ENCODE results near the gene RNF38. TPM values are rescaled to one million over a fixed set of nuclear protein-coding genes. Genes with fewer than 3 reads are reported as not detected.

Gene RNF38
- polyA plus RNA-seq, 4 donors: 6.0 to 22.6 (median 8.1) TPM

DNA sequence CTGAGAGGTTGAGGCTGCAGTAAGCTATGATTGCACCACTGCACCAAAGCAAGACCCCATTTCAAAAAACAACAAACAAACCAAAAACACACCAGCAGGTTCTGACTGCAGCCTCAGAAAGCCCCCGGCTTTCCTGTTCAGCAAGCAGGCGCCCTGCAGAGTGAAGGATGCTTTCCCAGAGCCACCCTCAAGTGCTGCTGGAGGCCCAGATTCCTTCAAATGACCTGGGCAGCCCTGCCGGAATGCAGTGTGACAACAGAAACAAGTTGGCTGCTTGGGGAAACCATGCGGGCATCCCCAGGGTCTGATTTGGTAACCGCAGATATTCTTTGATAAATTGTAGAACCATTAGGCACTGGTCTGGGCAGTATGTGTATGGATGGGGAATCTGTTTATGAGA, 106.2 kb downstream of the RNF38 start:
- no peaks in the 10 kb centered on the region for H3K27me3 ChIP-seq (ENCODE audit: control insufficient read depth in 3 of 3, insufficient read depth in 3 of 3, low read length in 3 of 3)
- FAIRE-seq: no peak
- H3K27ac ChIP-seq (ENCODE audit: low read depth in 1 of 3, low read length in 2 of 3): no peak overlapping the region
- WGBS, 3 donors: 89 to 92% (median 89%) methylated on average over 5 of the region's 5 CpGs
- H3K36me3 ChIP-seq (ENCODE audit: control insufficient read depth in 3 of 3, insufficient read depth in 2 of 3, low read depth in 1 of 3, low read length in 3 of 3): no peaks in the 10 kb centered on the region
- DNase-seq: no peak
- H3K4me1 ChIP-seq (ENCODE audit: control insufficient read depth in 3 of 3, insufficient read depth in 2 of 3, low read depth in 1 of 3, low read length in 2 of 3): peaks cover 0 to 3% (median 0%) of the 10 kb centered on the region in 3 donors
- H3K4me3 ChIP-seq (ENCODE audit: low read depth in 1 of 3, low read length in 3 of 3): no peak overlapping the region
- H3K9me3 ChIP-seq (ENCODE audit: control insufficient read depth in 2 of 2, insufficient read depth in 1 of 2, low read depth in 1 of 2, low read length in 1 of 2): no peaks in the 10 kb centered on the region

DNA sequence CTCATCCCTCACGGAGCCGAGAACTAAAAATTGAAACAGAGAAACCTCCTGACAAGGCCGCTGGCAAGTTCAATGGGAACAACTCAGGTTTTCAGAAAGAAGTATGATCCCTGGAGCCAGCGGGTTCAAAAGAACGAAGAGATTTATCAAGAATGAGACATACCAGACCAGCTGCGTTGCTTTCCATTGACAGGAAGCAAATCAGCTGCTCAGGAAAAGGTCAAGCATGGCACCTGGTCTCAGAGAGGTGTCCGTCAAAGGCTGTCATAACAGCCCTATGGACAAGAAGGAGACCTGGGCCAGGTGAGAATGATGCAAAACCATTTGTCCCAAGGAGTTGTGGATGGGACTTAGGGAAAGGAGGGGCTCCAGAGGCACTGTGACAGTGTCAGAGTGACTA, 106.9 kb downstream of the RNF38 start:
- Histone ChIP-seq H3K4me1 (ENCODE audit: control insufficient read depth in 3 of 3, insufficient read depth in 2 of 3, low read depth in 1 of 3, low read length in 2 of 3) (peaks cover 0 to 3% (median 0%) of the 10 kb centered on the region in 3 donors), H3K9me3 (ENCODE audit: control insufficient read depth in 2 of 2, insufficient read depth in 1 of 2, low read depth in 1 of 2, low read length in 1 of 2) (no peaks in the 10 kb centered on the region), H3K27ac (ENCODE audit: low read depth in 1 of 3, low read length in 2 of 3) (no peak overlapping the region), H3K36me3 (ENCODE audit: control insufficient read depth in 3 of 3, insufficient read depth in 2 of 3, low read depth in 1 of 3, low read length in 3 of 3) (no peaks in the 10 kb centered on the region), H3K27me3 (ENCODE audit: control insufficient read depth in 3 of 3, insufficient read depth in 3 of 3, low read length in 3 of 3) (no peaks in the 10 kb centered on the region), H3K4me3 (ENCODE audit: low read depth in 1 of 3, low read length in 3 of 3) (no peak overlapping the region)
- DNase-seq: no peak
- FAIRE-seq: no peak
- WGBS, 3 donors: 91 to 97% (median 96%) methylated on average over 7 of the region's 7 CpGs

DNA sequence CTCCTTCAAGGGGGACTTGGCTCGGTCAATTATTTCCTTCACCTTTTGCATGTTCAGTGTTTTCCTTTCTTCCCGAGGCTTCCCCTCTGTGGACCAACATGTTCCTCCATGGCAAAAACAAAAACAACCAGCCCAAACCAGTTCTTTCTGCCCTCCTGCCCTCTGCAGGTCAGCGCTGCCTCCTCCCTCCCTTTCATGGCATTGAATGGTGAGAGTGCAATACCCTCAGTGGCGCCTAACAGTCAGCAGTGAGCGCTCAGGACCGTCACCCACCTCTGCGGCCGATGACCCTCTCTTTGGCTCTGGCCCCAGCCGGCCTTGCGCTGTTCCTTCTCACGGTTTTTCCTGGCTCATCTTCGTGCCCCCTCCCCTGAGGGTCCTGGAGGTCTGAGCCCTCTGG, 107.4 kb downstream of the RNF38 start:
- WGBS, 3 donors: 86 to 92% (median 88%) methylated on average over 12 of the region's 12 CpGs
- no peak for FAIRE-seq

DNA sequence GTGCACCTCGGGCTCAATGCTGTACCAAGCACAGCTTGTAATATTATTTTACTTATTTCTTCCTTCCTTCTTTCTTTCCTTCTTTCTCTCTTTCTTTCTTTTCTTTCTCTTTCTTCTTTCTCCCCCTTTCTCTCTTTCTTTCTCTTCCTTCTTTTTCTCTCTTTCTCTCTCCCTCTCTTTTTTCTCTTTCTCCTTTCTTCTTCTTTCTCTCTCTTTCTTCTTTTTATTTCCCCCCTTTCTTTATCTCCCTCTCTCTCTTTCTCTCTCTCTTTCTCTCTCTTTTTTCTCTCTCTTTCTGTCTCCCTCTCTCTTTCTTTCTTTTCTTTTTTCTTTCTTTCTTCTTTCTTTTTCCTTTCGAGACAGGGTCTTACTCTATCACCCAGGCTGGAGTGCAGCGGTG, 109.1 kb downstream of the RNF38 start:
- Histone ChIP-seq H3K4me1 (ENCODE audit: control insufficient read depth in 3 of 3, insufficient read depth in 2 of 3, low read depth in 1 of 3, low read length in 2 of 3) (no peaks in the 10 kb centered on the region), H3K4me3 (ENCODE audit: low read depth in 1 of 3, low read length in 3 of 3) (no peak overlapping the region), H3K36me3 (ENCODE audit: control insufficient read depth in 3 of 3, insufficient read depth in 2 of 3, low read depth in 1 of 3, low read length in 3 of 3) (no peaks in the 10 kb centered on the region), H3K27ac (ENCODE audit: low read depth in 1 of 3, low read length in 2 of 3) (no peak overlapping the region), H3K27me3 (ENCODE audit: control insufficient read depth in 3 of 3, insufficient read depth in 3 of 3, low read length in 3 of 3) (no peaks in the 10 kb centered on the region), H3K9me3 (ENCODE audit: control insufficient read depth in 2 of 2, insufficient read depth in 1 of 2, low read depth in 1 of 2, low read length in 1 of 2) (no peaks in the 10 kb centered on the region)
- FAIRE-seq: no peak
- WGBS, 3 donors: 90 to 96% (median 91%) methylated on average over 3 of the region's 3 CpGs
- no peak for DNase-seq

More for the DNA sequence above, 107.4 kb downstream of the RNF38 start:
- Histone ChIP-seq H3K4me3 (ENCODE audit: low read depth in 1 of 3, low read length in 3 of 3) (no peak overlapping the region), H3K27ac (ENCODE audit: low read depth in 1 of 3, low read length in 2 of 3) (no peak overlapping the region), H3K36me3 (ENCODE audit: control insufficient read depth in 3 of 3, insufficient read depth in 2 of 3, low read depth in 1 of 3, low read length in 3 of 3) (no peaks in the 10 kb centered on the region), H3K9me3 (ENCODE audit: control insufficient read depth in 2 of 2, insufficient read depth in 1 of 2, low read depth in 1 of 2, low read length in 1 of 2) (no peaks in the 10 kb centered on the region), H3K27me3 (ENCODE audit: control insufficient read depth in 3 of 3, insufficient read depth in 3 of 3, low read length in 3 of 3) (no peaks in the 10 kb centered on the region), H3K4me1 (ENCODE audit: control insufficient read depth in 3 of 3, insufficient read depth in 2 of 3, low read depth in 1 of 3, low read length in 2 of 3) (peaks cover 0 to 3% (median 0%) of the 10 kb centered on the region in 3 donors)
- DNase-seq: no peak

DNA sequence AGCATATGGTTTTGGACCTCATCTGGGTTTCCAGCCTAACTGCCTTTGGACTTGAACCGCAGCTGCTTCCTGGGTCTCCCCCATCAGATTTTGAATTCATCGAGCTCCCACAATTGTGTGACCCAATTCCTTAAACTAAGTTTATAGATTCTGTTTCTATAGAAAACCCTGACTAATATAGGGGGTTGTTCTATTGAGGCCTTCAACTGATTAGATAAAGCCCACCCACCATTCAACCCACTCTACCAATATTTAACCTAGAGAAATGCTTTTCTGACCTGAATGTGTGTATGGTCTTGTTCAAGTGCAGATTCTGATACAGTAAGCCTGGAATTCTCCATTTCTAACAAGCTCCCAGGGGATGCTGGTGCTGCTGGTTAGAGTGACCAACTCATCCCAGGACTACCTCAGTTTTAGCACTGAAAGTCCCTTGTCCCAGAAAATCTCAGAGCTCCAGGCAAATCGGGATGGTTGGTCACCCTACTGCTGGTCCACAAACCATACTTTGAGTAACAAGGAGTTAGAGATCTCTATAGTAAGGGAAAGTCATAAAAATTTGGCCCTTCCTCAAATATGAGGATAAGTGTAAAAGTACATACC, 110.1 kb downstream of the RNF38 start:
- Histone ChIP-seq H3K36me3 (ENCODE audit: control insufficient read depth in 3 of 3, insufficient read depth in 2 of 3, low read depth in 1 of 3, low read length in 3 of 3) (no peaks in the 10 kb centered on the region), H3K27me3 (ENCODE audit: control insufficient read depth in 3 of 3, insufficient read depth in 3 of 3, low read length in 3 of 3) (no peaks in the 10 kb centered on the region), H3K4me3 (ENCODE audit: low read depth in 1 of 3, low read length in 3 of 3) (no peak overlapping the region), H3K27ac (ENCODE audit: low read depth in 1 of 3, low read length in 2 of 3) (no peak overlapping the region), H3K4me1 (ENCODE audit: control insufficient read depth in 3 of 3, insufficient read depth in 2 of 3, low read depth in 1 of 3, low read length in 2 of 3) (no peaks in the 10 kb centered on the region), H3K9me3 (ENCODE audit: control insufficient read depth in 2 of 2, insufficient read depth in 1 of 2, low read depth in 1 of 2, low read length in 1 of 2) (no peaks in the 10 kb centered on the region)
- no peak for DNase-seq
- FAIRE-seq: no peak
- WGBS, 3 donors: 71 to 89% (median 86%) methylated on average over 3 of the region's 3 CpGs

DNA sequence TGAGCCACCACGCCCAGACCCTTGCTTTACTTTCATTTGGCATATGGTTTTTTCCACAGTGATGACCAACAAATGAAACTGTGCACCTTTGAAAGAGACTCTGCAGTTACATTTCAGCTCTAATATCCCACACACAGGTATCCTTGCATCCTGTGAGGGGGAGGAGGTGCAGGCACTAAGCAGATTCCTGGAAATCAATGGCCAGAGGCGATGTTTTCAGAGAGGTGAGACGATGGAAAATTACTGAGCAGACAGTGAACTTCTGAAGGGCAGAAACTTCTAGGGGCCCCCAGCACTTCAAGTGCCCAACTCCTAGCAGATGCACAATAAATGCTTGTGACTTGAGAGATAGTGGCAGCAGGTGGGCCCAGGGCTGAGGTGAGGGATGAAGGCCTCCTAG, 112.0 kb downstream of the RNF38 start:
- H3K27ac ChIP-seq (ENCODE audit: low read depth in 1 of 3, low read length in 2 of 3): no peak overlapping the region
- DNase-seq (no peak), FAIRE-seq (no peak)
- no peaks in the 10 kb centered on the region for H3K36me3 ChIP-seq (ENCODE audit: control insufficient read depth in 3 of 3, insufficient read depth in 2 of 3, low read depth in 1 of 3, low read length in 3 of 3)
- H3K27me3 ChIP-seq (ENCODE audit: control insufficient read depth in 3 of 3, insufficient read depth in 3 of 3, low read length in 3 of 3): no peaks in the 10 kb centered on the region
- H3K4me3 ChIP-seq (ENCODE audit: low read depth in 1 of 3, low read length in 3 of 3): no peak overlapping the region
- no peaks in the 10 kb centered on the region for H3K4me1 ChIP-seq (ENCODE audit: control insufficient read depth in 3 of 3, insufficient read depth in 2 of 3, low read depth in 1 of 3, low read length in 2 of 3)
- 92 to 95% (median 93%) methylated on average over 3 of the region's 3 CpGs for whole genome bisulfite sequencing, 3 donors
- H3K9me3 ChIP-seq (ENCODE audit: control insufficient read depth in 2 of 2, insufficient read depth in 1 of 2, low read depth in 1 of 2, low read length in 1 of 2): no peaks in the 10 kb centered on the region

Other genes starting within 250 kb of the RNF38 start
- gene CCIN, start 230.9 kb downstream of the RNF38 start, polyA plus RNA-seq: under 1 TPM in 1 of 4 donors, not detected in 3; 0.04 TPM
- gene CLTA, start 209.3 kb downstream of the RNF38 start, polyA plus RNA-seq: 100 to 1,000 TPM; 176 to 279 (median 273) TPM
- gene GNE, start 141.8 kb downstream of the RNF38 start, polyA plus RNA-seq: 10 to 100 TPM in 1 of 4 donors, 1 to 10 TPM in 3; 3.6 to 13.1 (median 4.9) TPM
- gene MELK, start 172.6 kb upstream of the RNF38 start, polyA plus RNA-seq: 10 to 100 TPM in 1 of 4 donors, 1 to 10 TPM in 2, under 1 TPM in 1; 0.81 to 13.8 (median 6.5) TPM

Data from small intestine (tissue), 7 donors.